Anterior cingulate cortex (tissue), 58 donors: ENCODE data around the gene STYX.
"Not testable (repeated sequence)": the region's sequence is repeated elsewhere in the genome, so short reads cannot be mapped to it uniquely, and the experiment has no call there.

Source experiments
- DNase-seq, 58 donors: peaks; one replicate each; lab custom pipeline; 2025; lab: John Stamatoyannopoulos, UW

The STYX gene

GRCh38 chr14:52723514-52724359 lies 6.2 kb upstream of the STYX start:
- DNase-seq: no peak

- DNase-seq: no peak
These were observed 5.7 kb upstream of the STYX start for GRCh38 chr14:52724360-52724644.

GRCh38 chr14:52727509-52727908 lies 2.5 kb upstream of the STYX start:
- DNase-seq: not testable (repeated sequence)

GRCh38 chr14:52729035-52729434 lies 931 bp upstream of the STYX start:
- DNase-seq: not testable (repeated sequence)

GRCh38 chr14:52729585-52729924 lies 411 bp upstream of the STYX start:
- no peak for DNase-seq

- DNase-seq: no peak
These were observed 744 bp downstream of the STYX start for GRCh38 chr14:52730709-52731111.

- DNase-seq: no peak
These were observed 3.9 kb downstream of the STYX start for GRCh38 chr14:52733824-52734223.

GRCh38 chr14:52735921-52736489 lies 6.0 kb downstream of the STYX start:
- no peak for DNase-seq

GRCh38 chr14:52738409-52738808 lies 8.4 kb downstream of the STYX start:
- no peak for DNase-seq

- no peak for DNase-seq
These were observed 10.8 kb downstream of the STYX start for GRCh38 chr14:52740751-52741150.

- DNase-seq: no peak
These were observed 11.9 kb downstream of the STYX start for GRCh38 chr14:52741865-52742264.

GRCh38 chr14:52748647-52749292 lies 18.8 kb downstream of the STYX start:
- DNase-seq: no peak

GRCh38 chr14:52755607-52756316 lies 25.8 kb downstream of the STYX start:
- DNase-seq: no peak

GRCh38 chr14:52759145-52759544 lies 29.2 kb downstream of the STYX start:
- DNase-seq: no peak

- not testable (repeated sequence) for DNase-seq
These were observed 33.0 kb downstream of the STYX start for GRCh38 chr14:52762923-52763322.

GRCh38 chr14:52767058-52767833 lies 37.3 kb downstream of the STYX start:
- no peak for DNase-seq

- DNase-seq: no peak
These were observed 39.9 kb downstream of the STYX start for GRCh38 chr14:52769887-52770286.

GRCh38 chr14:52776816-52777215 lies 46.9 kb downstream of the STYX start:
- DNase-seq: no peak

GRCh38 chr14:52778702-52779101 lies 48.7 kb downstream of the STYX start:
- DNase-seq: no peak

GRCh38 chr14:52780893-52781292 lies 50.9 kb downstream of the STYX start:
- DNase-seq: no peak

- DNase-seq: no peak
These were observed 51.7 kb downstream of the STYX start for GRCh38 chr14:52781629-52782028.
